HG03066 (cell line): Measurements from ENCODE around the gene ABTB1.
"Not testable (repeated sequence)": the region's sequence is repeated elsewhere in the genome, so short reads cannot be mapped to it uniquely, and the experiment has no call there.

Experiments
- ATAC-seq: cut with Tn5 transposase; IDR thresholded peaks from one replicate; pipeline ENCODE4 v1.9.1; 2021; ENCODE audit warnings: low read depth; ENCODE audit not compliant: unreplicated experiment

Gene ABTB1

GRCh38 chr3:127670761-127671522, 1.8 kb upstream of the ABTB1 start:
- ATAC-seq: no peak

- ATAC-seq: peak; percentile 16
Measured at GRCh38 chr3:127671523-127672428, 976 bp upstream of the ABTB1 start.

- peak; percentile 42 for ATAC-seq
Measured at GRCh38 chr3:127673191-127674100, 694 bp downstream of the ABTB1 start.

GRCh38 chr3:127674101-127674721, 1.5 kb downstream of the ABTB1 start:
- ATAC-seq: no peak

GRCh38 chr3:127674790-127675189, 2.0 kb downstream of the ABTB1 start:
- ATAC-seq: no peak

- no peak for ATAC-seq
Measured at GRCh38 chr3:127675651-127676391, 3.1 kb downstream of the ABTB1 start.

- no peak for ATAC-seq
Measured at GRCh38 chr3:127676456-127676855, 3.7 kb downstream of the ABTB1 start.

GRCh38 chr3:127676921-127677351, 4.2 kb downstream of the ABTB1 start:
- no peak for ATAC-seq

- no peak for ATAC-seq
Measured at GRCh38 chr3:127677541-127678314, 5.0 kb downstream of the ABTB1 start.

- ATAC-seq: no peak
Measured at GRCh38 chr3:127678315-127678599, 5.5 kb downstream of the ABTB1 start.

- ATAC-seq: no peak
Measured at GRCh38 chr3:127678611-127679533, 6.1 kb downstream of the ABTB1 start.

- ATAC-seq: no peak
Measured at GRCh38 chr3:127679534-127680145, 6.9 kb downstream of the ABTB1 start.

GRCh38 chr3:127680146-127680661, 7.5 kb downstream of the ABTB1 start:
- ATAC-seq: no peak

GRCh38 chr3:127680798-127681221, 8.1 kb downstream of the ABTB1 start:
- no peak for ATAC-seq

GRCh38 chr3:127682175-127682554, 9.4 kb downstream of the ABTB1 start:
- ATAC-seq: not testable (repeated sequence)

- no peak for ATAC-seq
Measured at GRCh38 chr3:127682561-127682960, 9.8 kb downstream of the ABTB1 start.
